ENCODE results near the gene ZDHHC3. TPM values are rescaled to one million over a fixed set of nuclear protein-coding genes. Genes with fewer than 3 reads are reported as not detected.
A peak's percentile ranks its signal among the peaks of the same experiment; 100 is the strongest.

Gene ZDHHC3
- total RNA-seq, 1 experiment from 2014 or later: 49.5 TPM

DNA sequence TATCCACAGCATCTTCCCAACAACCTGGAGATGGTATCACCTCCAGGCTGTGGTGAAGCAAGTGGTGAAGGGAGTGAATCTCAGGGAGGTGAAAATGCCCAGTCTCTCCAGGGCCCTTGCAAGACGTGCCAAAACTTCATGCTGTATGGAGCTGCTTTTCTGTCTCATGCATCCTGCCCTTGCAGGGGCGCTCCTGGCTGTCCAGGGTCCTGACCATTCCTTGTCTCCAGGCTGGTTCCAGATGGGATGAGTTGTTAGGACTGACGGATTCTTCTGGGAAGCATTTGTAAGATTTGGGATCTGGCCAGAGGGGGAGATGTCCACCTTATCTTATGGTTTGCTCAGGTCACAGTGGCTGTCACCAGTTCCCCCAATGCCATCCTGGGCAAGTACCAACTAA lies 85.7 kb downstream of the ZDHHC3 start:
- POLR2A ChIA-PET: no interaction called here
- no peak overlapping the region for H3K27ac ChIP-seq (ENCODE audit: low read length)
- TF ChIP-seq, protein P1, sequence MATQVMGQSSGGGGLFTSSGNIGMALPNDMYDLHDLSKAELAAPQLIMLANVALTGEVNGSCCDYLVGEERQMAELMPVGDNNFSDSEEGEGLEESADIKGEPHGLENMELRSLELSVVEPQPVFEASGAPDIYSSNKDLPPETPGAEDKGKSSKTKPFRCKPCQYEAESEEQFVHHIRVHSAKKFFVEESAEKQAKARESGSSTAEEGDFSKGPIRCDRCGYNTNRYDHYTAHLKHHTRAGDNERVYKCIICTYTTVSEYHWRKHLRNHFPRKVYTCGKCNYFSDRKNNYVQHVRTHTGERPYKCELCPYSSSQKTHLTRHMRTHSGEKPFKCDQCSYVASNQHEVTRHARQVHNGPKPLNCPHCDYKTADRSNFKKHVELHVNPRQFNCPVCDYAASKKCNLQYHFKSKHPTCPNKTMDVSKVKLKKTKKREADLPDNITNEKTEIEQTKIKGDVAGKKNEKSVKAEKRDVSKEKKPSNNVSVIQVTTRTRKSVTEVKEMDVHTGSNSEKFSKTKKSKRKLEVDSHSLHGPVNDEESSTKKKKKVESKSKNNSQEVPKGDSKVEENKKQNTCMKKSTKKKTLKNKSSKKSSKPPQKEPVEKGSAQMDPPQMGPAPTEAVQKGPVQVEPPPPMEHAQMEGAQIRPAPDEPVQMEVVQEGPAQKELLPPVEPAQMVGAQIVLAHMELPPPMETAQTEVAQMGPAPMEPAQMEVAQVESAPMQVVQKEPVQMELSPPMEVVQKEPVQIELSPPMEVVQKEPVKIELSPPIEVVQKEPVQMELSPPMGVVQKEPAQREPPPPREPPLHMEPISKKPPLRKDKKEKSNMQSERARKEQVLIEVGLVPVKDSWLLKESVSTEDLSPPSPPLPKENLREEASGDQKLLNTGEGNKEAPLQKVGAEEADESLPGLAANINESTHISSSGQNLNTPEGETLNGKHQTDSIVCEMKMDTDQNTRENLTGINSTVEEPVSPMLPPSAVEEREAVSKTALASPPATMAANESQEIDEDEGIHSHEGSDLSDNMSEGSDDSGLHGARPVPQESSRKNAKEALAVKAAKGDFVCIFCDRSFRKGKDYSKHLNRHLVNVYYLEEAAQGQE (IDR thresholded peaks at IDR 0.05; ENCODE audit: insufficient read depth in 1 of 2, low read depth in 2 of 2, low read length in 1 of 2): peak; percentile 69 to 74; a peak in 3 of 4 replicates
- no peak for TF ChIP-seq TCF7L2 (IDR thresholded peaks at IDR 0.05; ENCODE audit: low read depth, low read length)
- BruUV-seq (replicated peaks): no TSS peak
- in situ Hi-C loops (cut with HindIII; ENCODE audit: low pct_unique_long_range_greater_than_20kb, low sequenced_read_pairs): no loop called here
- DNase-seq (ENCODE audit: low read depth, low spot score) (no peak), ATAC-seq (no peak)
- H3K4me1 ChIP-seq (ENCODE audit: control insufficient read depth, insufficient read depth, low read length): no peaks in the 10 kb centered on the region; the same call in 1 of the 2 replicates
- H3K9me3 ChIP-seq (ENCODE audit: control insufficient read depth, insufficient read depth, low read depth, low read length): no peaks in the 10 kb centered on the region
- intact Hi-C loops (cut with micrococcal nuclease; ENCODE audit: unreplicated experiment): no loop called here
- CTCF ChIA-PET: no interaction called here
- no peaks in the 10 kb centered on the region for H3K27me3 ChIP-seq (ENCODE audit: control insufficient read depth, insufficient read depth, low read length)
- H3K4me3 ChIP-seq (ENCODE audit: low read depth in 2 of 2, low read length in 2 of 2): no peak overlapping the region
- H3K36me3 ChIP-seq (ENCODE audit: control insufficient read depth, insufficient read depth, low read length): no peaks in the 10 kb centered on the region

DNA sequence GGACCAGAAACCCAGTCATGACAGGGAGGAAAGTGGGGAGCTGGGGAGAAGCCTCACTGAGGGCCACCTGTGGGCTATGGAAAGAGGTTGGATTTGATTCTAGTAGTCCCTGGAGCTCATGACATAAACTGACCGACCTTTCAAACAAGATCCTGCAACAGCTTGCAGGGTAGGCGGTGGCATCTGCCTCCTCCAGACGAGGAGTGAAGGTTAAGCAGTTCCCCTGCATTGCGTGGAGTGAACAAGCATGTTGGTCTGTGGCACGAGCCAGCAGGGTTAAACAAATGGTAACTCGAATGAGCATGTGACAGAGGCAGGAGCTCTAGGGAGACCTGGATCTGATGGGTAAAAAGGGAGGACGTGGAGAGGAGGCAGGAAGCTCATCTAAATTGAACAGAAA lies 88.9 kb downstream of the ZDHHC3 start:
- no peak overlapping the region for H3K4me3 ChIP-seq (ENCODE audit: low read depth in 2 of 2, low read length in 2 of 2)
- H3K27me3 ChIP-seq (ENCODE audit: control insufficient read depth, insufficient read depth, low read length): no peaks in the 10 kb centered on the region
- DNase-seq (ENCODE audit: low read depth, low spot score) (no peak), ATAC-seq (no peak)
- TF ChIP-seq, protein P1 (IDR thresholded peaks at IDR 0.05; ENCODE audit: insufficient read depth in 1 of 2, low read depth in 2 of 2, low read length in 1 of 2): no peak
- TF ChIP-seq POLR2AphosphoS5 (IDR thresholded peaks at IDR 0.05; ENCODE audit: low read depth, low read length): no peak
- TF ChIP-seq TCF7L2 (IDR thresholded peaks at IDR 0.05; ENCODE audit: low read depth, low read length): no peak
- TF ChIP-seq SIN3A (IDR thresholded peaks at IDR 0.05; ENCODE audit: borderline replicate concordance, insufficient read depth, low read depth, low read length): no peak
- TF ChIP-seq, protein P2, sequence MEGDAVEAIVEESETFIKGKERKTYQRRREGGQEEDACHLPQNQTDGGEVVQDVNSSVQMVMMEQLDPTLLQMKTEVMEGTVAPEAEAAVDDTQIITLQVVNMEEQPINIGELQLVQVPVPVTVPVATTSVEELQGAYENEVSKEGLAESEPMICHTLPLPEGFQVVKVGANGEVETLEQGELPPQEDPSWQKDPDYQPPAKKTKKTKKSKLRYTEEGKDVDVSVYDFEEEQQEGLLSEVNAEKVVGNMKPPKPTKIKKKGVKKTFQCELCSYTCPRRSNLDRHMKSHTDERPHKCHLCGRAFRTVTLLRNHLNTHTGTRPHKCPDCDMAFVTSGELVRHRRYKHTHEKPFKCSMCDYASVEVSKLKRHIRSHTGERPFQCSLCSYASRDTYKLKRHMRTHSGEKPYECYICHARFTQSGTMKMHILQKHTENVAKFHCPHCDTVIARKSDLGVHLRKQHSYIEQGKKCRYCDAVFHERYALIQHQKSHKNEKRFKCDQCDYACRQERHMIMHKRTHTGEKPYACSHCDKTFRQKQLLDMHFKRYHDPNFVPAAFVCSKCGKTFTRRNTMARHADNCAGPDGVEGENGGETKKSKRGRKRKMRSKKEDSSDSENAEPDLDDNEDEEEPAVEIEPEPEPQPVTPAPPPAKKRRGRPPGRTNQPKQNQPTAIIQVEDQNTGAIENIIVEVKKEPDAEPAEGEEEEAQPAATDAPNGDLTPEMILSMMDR (IDR thresholded peaks at IDR 0.05): no peak
- peaks cover 8% of the 10 kb centered on the region; the same call in 1 of the 2 replicates for H3K4me1 ChIP-seq (ENCODE audit: control insufficient read depth, insufficient read depth, low read length)
- ChIA-PET POLR2A (interaction anchor here (0.5 kb wide), 1 partner anchor 9 kb away, joined by 3 read pairs; no protein-coding TSS in a partner anchor), CTCF (no interaction called here)
- intact Hi-C loops (cut with micrococcal nuclease; ENCODE audit: unreplicated experiment) (no loop called here), in situ Hi-C loops (cut with HindIII; ENCODE audit: low pct_unique_long_range_greater_than_20kb, low sequenced_read_pairs) (no loop called here)
- peak overlapping the region; percentile 31; the same call in 1 of the 2 replicates for H3K27ac ChIP-seq (ENCODE audit: low read length)
- H3K9me3 ChIP-seq (ENCODE audit: control insufficient read depth, insufficient read depth, low read depth, low read length): no peaks in the 10 kb centered on the region
- BruUV-seq (replicated peaks): no TSS peak
- H3K36me3 ChIP-seq (ENCODE audit: control insufficient read depth, insufficient read depth, low read length): no peaks in the 10 kb centered on the region
